GM12872 (cell line): ENCODE measurements around the gene MACROD2.

Source experiments
- CTCF ChIP-seq: IDR thresholded peaks from 3 replicates; pipeline ENCODE4 v1.5.1; 2011; ENCODE audit warnings: low read depth, mild to moderate bottlenecking, low read length, moderate library complexity; ENCODE audit not compliant: insufficient read depth

Gene MACROD2

GRCh38 chr20:16042731-16043130 is 2047.4 kb downstream of the MACROD2 start:
- TF ChIP-seq CTCF: no peak

GRCh38 chr20:16043931-16044330 is 2048.6 kb downstream of the MACROD2 start:
- TF ChIP-seq CTCF: no peak

- no peak for TF ChIP-seq CTCF
Observed at GRCh38 chr20:16048876-16049275, 2053.6 kb downstream of the MACROD2 start.

GRCh38 chr20:16049529-16050093 is 2054.3 kb downstream of the MACROD2 start:
- TF ChIP-seq CTCF: no peak

GRCh38 chr20:16050366-16050765 is 2055.1 kb downstream of the MACROD2 start:
- TF ChIP-seq CTCF: no peak

- no peak for TF ChIP-seq CTCF
Observed at GRCh38 chr20:16051968-16052367, 2056.7 kb downstream of the MACROD2 start.

- TF ChIP-seq CTCF: no peak
Observed at GRCh38 chr20:16052456-16052855, 2057.1 kb downstream of the MACROD2 start.
